CMK (cell line): Measurements from ENCODE around the gene SHE.
A peak's percentile ranks its signal among the peaks of the same experiment; 100 is the strongest.
"Not testable (repeated sequence)": the region's sequence is repeated elsewhere in the genome, so short reads cannot be mapped to it uniquely, and the experiment has no call there.

Experiments
- DNase-seq: peaks from one replicate; pipeline ENCODE4 v3.0.0-alpha.2; 2010; ENCODE audit warnings: low read depth

The SHE gene

DNA sequence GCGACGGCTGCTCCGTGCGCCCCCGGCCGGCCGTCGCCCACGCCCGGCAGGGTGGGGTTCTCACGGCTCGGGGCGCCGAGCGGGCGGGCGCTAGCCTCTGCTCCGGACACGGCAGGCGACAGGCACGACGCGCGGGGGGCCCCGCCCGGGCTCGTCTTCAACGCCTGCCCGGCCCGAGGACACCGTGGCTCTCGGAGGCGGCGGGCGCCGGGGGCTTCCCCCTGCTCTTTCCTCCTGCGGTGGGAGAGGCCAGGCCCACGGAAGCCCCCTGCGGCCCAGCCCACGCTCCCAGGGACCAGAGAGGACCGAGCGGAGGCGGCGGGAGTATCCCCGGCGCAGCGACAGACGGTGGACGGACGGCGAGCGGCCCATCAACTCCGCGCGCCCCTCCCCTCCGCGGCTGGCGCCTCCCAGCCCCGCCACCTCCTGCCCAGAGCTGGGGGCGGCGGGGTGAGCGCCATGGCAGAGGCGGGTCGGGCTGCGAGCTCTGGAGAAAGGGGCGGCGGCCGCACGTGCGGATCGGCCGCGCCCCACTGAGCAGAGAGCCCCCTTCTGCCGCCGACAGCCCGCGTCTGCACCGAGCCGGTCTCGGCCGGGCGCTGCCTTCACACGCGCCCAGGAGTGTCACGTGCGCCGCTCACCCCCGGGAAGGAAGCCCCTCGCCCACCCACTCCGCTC lies at the start of gene SHE, which contains the start of gene TDRD10:
TSS of gene SHE (minus strand) at position 347 of the 678 bp plus-strand sequence. CDS start 386 bp downstream, outside the sequence.
TSS of gene TDRD10 (plus strand) at position 154 of the 678 bp plus-strand sequence. CDS start 4,685 bp downstream, outside the sequence.
- DNase-seq = no peak

DNA sequence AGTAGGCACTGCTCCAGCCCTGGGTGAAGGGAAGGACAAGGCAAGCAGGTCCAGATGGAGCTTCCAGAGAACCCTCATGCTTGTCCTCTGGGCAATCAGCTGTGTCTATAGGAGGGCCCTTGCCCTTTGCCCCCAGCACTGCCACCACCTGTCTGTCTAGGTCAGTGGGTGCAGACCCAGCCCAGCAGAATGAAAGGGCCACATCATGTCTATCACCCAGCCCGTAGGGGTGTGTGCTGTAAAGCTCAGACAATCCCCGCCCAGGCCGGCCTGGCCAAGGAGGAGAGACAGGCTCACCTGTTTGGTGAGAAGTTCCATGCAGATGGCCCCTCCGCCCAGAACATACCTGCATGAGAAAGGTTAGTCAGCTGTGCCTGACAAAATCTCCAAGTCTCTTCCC lies 49.3 kb upstream of the SHE start:
- DNase-seq = no peak

DNA sequence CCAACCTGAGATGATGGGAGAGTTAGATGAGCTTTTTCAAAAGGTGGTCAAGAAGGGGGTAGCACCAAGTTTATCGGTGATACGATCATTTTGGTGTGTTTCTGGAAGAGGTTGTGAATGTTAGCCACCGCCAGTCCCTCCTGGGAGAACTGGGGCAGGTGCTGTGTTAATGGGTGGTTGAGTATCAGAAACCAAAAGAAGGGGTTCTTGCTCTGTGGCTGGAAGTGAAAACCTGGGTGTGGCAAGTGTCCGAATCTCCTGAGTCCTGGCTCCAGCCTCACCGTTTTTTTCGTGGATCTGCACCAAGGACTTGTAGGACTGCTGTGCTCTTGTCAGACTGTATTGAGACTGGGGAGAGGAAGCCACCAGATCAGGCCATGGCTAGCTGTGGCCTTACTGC lies 48.4 kb upstream of the SHE start:
- DNase-seq = no peak

DNA sequence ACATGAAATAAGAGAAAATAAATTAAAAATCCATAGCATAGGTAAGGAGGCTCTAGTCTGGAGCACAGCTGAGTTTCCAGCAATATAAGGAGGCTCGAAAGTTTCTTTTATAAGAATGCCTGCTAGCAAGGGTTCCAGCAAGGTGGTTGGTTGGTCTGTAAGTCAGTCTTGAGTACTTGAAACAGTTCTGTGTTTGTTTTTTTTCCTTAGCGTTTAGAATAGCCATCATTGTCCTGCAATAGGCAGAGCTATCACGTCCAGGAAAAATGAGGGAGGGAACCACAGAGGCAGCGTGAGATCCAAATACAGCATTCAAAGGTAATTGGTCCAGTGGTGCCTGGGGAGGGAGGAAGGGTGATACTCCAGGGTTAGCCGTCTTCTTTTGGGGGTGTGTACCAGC lies 47.9 kb upstream of the SHE start:
- DNase-seq = no peak

DNA sequence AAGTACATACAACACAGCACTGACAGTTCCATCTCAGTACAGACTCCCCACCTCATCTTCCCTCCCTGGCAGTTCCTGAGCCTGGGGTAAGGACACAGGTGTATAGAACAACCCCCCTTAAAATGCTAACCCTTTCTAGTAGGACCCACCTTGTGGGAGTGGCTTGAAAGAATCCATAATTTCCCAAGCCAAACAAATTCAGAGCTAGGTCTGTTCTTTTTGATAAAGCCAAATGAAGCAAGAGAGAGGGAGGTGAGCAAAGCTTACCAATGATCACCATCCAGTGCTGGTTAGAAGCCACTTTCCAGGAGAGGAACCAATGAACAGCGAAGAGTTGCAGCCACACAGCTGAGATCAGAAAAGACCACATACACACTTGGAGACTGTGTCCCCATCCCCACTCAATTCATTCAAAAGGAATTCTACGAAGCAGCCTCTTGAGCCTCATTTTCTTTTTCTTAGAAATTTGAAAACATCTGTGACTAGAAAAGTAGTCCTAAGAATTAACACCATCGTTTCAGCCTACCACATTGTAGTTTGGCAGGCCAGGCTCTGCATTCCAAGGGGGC lies 47.1 kb upstream of the SHE start:
- DNase-seq = no peak

DNA sequence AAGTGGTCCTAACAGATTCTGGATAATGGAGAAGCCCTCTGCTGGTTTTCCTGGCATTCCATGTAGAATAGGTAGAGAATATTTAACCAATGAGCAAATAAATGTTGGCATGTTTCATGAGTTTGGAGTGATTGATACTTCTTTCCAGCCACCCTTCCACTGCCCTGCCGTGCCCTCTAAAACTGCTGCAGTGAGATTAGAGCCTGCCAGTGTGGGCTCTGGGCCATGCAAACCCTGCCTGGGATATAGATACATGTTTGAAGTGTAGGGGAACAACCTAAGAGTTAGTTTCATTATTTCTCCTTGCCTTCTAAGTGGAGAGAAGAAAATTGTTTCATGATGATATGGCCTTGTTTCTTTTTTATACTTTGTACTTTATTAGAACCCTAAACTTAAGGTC lies 45.8 kb upstream of the SHE start:
- DNase-seq = no peak

DNA sequence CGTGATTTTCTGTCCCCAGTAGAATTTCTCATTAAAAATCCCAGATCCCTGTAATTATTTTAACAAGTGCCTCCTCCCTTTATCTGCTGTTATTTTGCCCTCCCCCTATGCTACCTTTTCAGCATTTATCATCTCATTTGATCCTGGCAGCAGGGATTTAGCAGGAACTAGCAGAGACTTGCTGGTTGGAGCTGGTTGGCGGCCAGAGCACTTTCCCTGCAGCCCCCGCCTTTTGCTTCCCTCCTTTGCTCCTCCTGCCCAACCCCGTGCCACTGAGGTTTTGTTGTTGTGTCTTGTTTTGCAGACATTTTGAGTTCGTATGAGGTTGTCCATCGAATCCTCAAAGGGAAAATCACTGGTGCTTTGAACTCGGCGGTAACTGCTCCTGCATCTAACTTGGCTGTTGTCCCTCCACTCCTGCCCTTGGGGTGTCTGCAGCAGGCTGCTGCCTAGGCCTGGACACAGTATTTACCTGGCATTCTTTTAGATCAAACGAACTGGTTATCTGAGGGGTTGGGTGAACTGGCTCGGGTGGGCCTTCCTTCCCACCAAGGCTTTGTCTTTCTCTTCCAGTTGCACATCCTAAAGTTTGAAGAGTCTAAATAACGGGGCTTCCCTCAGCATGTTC lies 45.0 kb upstream of the SHE start:
- DNase-seq = no peak

DNA sequence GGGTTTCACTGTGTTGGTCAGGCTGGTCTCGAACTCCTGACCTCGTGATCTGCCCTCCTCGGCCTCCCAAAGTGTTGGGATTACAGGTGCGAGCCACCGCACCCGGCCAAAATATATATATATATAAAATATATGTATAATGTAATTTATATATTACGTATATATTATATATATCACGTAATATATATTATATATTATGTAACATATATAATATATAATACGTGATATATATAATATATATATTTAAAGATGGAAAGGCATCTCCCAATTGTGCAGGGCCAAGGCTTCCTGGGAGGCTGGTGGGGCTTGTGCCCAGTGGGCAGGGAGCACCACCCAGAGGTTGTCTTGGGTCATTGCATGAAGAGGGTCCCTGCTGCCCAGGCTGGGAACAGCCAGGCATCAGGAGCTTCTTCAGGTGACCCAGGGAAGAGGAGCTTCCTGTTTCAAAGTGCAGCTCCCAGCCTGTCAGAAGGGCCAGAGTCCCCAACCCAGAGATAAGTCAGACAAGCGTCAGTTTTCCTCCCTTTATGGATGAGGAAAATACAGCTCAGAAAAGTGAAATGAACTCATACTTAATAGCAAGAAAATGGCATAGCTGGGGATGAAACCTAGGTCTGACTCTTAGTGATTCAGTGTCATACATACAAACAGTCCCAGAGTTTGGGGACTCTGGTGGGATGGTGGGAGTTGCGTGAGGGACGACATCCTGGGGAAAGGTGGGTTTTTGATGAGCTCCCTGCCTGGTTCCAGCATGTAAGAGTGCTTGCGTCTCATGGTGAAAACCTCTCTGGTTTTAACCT lies 44.3 kb upstream of the SHE start:
- peak; percentile 35 for DNase-seq

DNA sequence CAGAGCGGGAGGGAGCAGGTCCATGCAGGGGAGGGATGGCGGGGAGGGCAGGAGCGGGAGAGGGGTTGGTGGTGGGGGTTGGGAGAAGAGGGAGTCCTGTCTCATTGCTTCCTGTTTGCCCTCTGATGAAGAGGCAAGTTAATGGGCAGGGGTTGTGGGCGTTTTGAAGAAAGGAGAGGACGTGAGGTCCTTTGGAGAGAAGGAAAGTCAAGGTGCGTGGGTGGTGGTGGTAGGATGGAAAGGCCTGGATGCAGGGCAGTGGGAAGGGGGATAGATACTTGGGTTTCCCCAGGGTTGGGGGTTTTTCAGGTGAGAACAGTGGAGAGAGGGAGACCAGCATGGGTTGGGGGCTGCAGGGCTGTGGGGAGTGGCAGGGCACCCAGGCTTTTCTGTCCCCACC lies 39.0 kb upstream of the SHE start:
- DNase-seq = no peak

DNA sequence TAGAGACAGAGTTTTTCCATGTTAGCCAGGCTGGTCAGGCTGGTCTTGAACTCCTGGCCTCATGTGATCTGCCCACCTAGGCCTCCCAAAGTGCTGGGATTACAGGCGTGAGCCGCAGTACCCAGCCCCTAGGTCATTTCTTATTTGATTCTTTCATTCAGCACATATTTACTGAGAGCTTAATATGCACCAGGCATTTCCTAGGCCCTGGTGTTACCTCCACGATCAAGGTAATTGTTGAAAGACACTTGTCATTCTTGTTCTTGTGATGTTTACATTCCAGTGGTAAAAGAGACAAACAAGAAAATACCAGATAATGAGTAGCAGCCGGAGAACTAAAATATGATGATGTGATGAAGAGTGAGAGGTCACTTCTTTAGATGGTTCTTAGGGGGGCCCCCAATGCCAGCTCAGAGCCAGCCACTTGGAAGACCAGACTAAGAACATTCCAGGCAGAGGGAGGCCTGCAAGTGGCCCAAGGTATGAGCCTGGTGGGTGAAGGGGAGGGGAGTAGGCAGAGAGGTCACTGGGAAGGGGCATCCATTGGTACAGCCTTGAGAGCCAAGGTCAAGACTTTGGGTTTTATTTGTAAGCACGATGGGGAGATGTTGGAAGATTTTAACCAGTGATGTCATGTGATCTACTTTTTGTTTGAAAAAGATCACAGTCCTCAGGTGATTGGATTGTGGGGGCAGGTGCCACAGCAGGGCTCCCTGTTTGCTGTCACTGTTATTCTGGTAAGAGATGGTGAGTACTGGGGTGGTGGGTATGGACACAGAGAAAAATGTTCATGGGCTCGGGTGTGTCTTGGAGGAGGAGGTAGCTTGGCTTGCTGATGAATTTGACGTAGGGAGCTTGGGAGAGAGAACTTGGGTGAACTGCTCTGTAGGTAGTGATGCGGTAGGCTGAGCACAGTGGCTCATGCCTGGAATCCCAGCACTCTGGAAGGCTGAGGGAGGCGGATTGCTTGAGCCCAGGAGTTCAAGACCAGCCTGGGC lies 37.6 kb upstream of the SHE start:
- DNase-seq = no peak

DNA sequence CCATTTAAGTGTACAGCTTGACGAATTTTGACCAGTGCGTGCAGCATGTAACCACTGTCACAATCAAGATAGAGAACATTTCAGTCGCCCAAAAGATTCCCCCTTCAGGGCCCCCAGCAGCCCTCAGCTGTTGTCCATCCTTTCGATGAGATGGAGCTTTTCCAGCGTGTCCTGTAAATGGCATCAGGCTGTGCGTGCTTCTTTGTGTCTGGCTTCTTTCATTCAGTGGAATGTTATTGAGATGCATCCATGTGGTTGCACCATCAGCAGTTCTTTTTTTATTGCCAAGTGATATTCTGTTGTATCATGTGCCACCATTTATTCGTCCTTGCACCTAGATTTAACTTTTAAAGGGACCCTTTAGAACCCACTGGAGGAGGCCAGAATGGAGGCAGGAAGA lies 34.4 kb upstream of the SHE start:
- DNase-seq = no peak

DNA sequence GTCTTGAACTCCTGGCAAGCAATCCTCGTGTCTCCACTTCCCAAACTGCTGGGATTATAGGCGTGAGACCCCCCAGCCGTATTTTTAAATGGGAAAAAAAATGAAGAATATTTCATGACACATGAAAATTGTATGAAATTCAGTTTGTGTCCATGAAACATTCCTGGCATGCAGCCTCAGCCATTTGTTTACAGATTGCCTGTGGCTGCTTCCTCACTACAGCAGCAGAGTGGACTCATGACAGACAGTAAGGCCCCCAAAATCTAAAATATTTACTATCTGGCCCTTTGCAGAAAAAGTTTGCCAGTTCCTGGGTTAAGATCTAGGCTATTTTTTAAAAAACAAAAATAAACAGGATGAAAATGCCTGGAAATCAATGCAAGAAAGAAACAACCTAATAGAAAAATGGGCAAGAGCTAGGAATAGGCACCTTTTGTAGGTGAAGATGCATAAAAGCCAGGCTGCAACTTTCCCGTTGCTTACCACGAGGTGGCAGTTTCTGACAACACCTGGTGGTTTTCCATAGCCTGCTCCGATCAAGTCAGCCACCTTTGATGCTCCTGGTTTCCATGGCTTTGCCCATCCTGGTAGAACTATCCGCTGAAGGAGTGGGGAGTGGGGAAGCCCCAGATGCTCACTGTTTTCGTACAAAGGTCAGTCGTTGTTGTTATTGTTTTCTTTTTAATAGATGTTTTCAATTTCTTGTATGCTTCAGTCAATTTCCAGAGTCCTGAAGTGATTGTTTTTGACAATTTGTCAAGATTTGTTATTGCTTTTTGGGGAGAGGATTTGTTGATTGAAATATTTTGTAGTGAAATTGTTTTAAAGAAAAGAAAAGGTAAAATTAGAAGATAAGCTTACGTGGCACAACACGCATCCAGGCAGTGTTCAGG lies 32.0 kb upstream of the SHE start:
- no peak for DNase-seq

DNA sequence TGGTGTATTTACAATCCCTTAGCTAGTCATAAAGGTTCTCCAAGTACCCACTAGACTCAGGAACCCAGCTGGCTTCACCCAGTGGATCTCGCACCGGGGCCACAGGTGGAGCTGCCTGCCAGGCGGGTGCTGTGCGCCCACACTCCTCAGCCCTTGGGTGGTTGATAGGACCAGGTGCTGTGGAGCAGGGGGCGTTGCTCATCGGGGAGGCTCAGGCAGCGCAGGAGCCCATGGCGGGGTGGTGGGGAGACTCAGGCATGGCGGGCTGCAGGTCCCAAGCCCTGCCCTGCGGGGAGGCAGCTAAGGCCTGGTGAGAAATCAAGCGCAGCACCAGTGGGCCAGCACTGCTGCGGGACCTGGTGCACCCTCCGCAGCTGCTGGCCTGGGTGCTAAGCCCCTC lies 29.7 kb upstream of the SHE start:
- not testable (repeated sequence) for DNase-seq

DNA sequence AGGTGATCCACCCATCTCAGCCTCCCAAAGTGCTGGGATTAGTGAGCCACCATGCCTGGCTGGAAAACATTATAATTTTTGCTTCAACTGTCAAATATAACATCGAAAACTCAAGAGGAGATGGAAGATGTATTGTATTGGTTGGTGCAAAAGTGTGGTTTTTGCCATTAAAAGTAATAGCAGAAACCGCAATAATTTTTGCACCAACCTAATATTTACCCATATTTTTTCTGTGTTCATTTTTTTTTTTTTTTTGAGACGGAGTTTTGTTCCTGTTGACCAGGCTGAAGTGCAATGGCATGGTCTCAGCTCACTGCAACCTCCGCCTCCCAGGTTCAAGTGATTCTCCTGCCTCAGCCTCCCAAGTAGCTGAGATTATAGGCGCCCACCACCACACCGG lies 27.1 kb upstream of the SHE start:
- no peak for DNase-seq

DNA sequence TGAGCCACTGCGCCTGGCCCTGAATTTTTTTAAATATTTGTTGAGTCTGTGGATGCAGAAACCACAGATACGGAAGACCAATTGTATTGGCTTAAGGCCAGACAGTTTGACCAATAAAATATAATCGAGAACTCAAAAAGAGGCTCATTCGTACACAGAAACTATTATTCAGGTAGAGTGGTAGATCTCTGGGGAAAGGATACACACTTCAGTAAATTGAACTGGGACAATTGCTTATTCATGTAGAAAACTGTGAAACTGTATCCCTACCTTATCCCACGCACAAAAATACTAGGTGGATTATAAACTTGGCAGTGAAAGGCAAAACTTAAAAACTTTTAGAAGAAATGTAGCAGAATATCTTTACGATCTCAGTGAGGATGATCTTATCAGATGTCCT lies 25.0 kb upstream of the SHE start:
- DNase-seq = no peak

DNA sequence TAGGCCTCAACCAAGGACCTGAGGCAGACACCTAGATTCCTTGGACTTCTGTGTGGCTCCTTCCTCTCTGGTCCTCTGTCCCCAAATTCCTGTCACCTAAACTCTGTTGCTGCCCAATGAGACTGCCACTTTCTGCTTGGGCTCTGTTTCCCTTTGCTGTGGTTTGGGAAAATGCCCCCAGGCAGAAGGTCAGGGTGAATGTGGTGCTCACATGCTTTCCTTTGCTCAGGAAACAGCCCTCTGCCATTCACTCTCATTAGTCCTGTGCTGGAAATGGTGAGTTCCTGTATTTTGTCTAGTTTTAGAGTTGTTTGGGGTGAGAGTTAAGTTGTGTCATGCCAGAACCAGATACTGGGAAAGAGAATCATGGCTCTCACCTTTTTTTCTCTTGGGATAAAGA lies 22.7 kb upstream of the SHE start:
- no peak for DNase-seq

DNA sequence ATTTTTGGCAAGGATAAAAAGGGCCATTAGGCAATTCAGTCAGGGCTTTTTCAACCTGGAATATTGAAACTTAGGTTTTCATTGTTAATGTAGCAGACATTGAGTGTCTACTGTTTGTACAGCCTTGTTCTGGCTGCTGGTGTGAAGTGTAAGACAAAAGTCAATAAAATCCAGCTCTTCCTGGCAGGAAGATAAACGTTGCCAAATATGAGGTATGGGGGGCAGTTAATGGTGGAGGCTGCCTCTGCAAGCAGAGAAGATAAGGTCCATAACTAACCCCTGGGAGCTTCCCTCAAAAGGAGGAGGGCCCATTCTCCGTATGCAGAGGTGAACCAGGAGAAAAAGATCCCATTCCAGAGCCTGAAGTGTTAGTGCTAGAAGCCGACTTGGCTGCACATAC lies 19.5 kb upstream of the SHE start:
- no peak for DNase-seq

DNA sequence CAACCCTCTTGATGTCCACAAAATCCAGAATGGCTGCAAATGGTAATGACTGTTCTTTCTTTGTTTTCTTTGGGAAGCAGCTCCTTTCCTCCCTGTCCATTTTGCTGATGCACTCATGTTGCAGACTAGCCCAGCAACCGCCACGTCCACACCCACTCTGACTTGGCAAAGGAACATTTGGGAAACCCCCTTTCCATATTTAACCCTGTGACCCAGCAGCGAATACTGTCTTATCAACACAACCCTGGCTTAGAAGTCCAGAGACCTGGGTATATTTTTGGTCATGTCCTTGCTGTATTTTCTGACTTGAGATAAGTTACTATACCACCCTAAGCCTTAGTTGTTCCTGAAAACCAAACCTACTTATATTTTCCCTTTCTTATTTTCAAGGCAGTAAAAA lies 18.1 kb upstream of the SHE start:
- no peak for DNase-seq

DNA sequence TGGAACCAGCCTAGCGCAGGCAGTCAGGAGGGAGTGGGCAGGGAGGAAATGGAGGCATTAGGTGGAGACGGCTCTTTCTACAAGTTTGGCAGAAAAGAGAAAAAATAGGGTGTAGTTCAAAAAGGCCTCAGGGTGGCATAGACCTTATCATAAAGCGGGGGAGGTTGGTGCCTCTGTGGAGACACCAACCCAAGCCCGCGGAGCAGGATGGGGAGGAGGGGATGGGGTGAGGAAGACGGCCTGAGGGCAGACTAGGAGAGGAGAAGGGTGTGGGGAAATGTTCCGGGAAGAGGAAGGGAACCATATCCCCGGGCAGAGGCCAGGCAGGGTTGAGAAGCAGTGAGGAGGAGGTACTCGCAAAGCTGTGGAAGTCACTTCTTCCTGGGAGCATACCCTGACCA lies 17.4 kb upstream of the SHE start:
- no peak for DNase-seq

DNA sequence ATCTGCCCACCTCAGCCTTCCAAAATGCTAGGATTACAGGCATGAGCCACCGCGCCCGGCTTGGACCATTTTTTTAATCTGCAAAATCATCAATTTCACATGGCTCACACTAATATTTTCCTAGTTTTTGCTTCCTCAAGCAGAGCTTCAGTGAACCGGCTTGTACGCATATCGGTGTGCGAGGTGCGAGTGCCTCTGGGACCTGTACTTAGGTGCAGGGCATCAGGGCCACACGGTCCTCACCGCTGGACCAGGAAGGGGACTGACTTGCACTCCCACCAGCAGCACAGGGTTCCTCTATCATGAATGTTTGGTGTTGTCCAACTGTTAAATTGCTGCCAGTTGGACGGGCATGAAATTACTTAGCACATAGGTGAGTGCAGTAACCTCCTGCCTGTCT lies 15.4 kb upstream of the SHE start:
- no peak for DNase-seq
